Adrenal gland (tissue), 5 donors: Measurements from ENCODE around the gene SNX8.

Experiments
- POLR2A ChIP-seq, 2 donors: fragments of 450-650 bp; IDR thresholded peaks; one replicate each; pipeline ENCODE4 v1.6.1; 2017; ENCODE audit warnings: antibody characterized with exemption in 2 of 2, mild to moderate bottlenecking in 2 of 2, moderate library complexity in 1 of 2
- TF ChIP-seq, protein P1 (sequence below), 6 experiments: fragments of 450-650 bp in 4 of 6; fragments of 200-600 bp in 2 of 6; sonication (generic) in 1 of 6; IDR thresholded peaks; 1 replicate in 5 of 6; 2 replicates in 1 of 6; pipeline versions ENCODE4 v1.5.1 to v1.8.0; 2016 to 2021; ENCODE audit warnings: antibody characterized with exemption in 6 of 6, mild to moderate bottlenecking in 2 of 6, moderate library complexity in 1 of 6
- donor health status: DM: no; HTN: no; CAD: no.

DNA sequence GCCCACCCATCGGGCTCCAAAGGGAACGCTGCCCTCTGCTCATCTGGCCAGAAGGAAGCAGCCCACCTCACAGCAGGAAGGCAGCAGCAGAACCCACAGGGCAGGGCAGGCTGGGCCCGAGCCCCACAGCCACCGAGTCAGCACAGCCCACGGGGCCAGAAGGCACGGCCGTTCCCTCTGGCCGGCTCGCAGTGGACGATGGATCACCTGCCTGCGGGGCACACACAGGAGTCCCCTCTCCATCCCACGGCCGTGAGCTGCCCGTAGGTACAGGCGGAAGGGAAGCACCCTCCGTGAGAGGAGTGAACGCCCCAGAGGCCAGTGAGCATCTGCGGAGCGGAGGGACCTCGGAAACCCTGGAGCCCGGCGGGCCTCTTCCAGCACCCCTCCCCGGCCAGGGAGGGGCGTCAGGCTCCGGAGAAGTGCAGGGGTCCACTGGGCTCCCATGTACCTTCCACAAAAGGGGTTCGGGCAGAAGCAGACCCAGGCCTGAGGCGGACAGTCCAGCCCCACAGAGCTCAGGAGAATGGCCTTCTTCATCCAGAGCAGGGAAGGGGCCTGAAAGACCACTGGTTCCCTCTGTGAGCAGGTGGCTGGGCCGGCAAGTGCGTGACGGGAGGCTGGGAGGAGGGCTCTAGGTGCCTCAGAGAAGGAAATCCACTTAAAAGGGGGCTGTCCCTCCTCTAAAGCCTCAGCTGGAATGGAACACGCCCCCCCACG, 60.6 kb downstream of the SNX8 start:
- no peak for TF ChIP-seq POLR2A (IDR thresholded peaks at IDR 0.05)
- TF ChIP-seq, protein P1, sequence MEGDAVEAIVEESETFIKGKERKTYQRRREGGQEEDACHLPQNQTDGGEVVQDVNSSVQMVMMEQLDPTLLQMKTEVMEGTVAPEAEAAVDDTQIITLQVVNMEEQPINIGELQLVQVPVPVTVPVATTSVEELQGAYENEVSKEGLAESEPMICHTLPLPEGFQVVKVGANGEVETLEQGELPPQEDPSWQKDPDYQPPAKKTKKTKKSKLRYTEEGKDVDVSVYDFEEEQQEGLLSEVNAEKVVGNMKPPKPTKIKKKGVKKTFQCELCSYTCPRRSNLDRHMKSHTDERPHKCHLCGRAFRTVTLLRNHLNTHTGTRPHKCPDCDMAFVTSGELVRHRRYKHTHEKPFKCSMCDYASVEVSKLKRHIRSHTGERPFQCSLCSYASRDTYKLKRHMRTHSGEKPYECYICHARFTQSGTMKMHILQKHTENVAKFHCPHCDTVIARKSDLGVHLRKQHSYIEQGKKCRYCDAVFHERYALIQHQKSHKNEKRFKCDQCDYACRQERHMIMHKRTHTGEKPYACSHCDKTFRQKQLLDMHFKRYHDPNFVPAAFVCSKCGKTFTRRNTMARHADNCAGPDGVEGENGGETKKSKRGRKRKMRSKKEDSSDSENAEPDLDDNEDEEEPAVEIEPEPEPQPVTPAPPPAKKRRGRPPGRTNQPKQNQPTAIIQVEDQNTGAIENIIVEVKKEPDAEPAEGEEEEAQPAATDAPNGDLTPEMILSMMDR (IDR thresholded peaks at IDR 0.05) = no peak
